MM.1S (cell line): ENCODE data around the gene RELA.

ENCODE experiments used
- DNase-seq: peaks from one replicate; pipeline ENCODE4 v3.0.0-alpha.2; 2015
- H2AFZ ChIP-seq: fragments of 300-600 bp; sonication (generic); 2 replicates; pipeline ENCODE4 v1.6.0; 2016; ENCODE audit warnings: antibody characterized with exemption, low read length
- H3F3A ChIP-seq: fragments of 300-600 bp; sonication (generic); 2 replicates; pipeline ENCODE4 v1.6.1; 2016; ENCODE audit warnings: mild to moderate bottlenecking, antibody characterized with exemption, low read length, moderate library complexity, mixed read lengths; ENCODE audit not compliant: insufficient read depth
- H3K27ac ChIP-seq: fragments of 300-600 bp; sonication (generic); 2 replicates; pipeline ENCODE4 v1.5.1; 2016; ENCODE audit warnings: mild to moderate bottlenecking, low read length
- H3K27me3 ChIP-seq: fragments of 300-600 bp; sonication (generic); replicated peaks from 2 replicates; pipeline ENCODE4 v1.6.0; 2016; ENCODE audit warnings: low read length; ENCODE audit not compliant: insufficient read depth
- H3K36me3 ChIP-seq: fragments of 300-600 bp; sonication (generic); replicated peaks from 2 replicates; pipeline ENCODE4 v1.6.1; 2016; ENCODE audit warnings: mild to moderate bottlenecking, low read length, mixed read lengths; ENCODE audit not compliant: insufficient read depth
- H3K4me1 ChIP-seq: fragments of 300-600 bp; sonication (generic); 2 replicates; pipeline ENCODE4 v1.6.1; 2016; ENCODE audit warnings: low read length, mixed read lengths
- H3K4me2 ChIP-seq: fragments of 300-600 bp; sonication (generic); 2 replicates; pipeline ENCODE4 v1.6.0; 2016; ENCODE audit warnings: low read depth, low read length
- H3K4me3 ChIP-seq: fragments of 300-600 bp; sonication (generic); 2 replicates; pipeline ENCODE4 v1.5.1; 2016; ENCODE audit warnings: low read length, mixed read lengths
- H3K79me2 ChIP-seq: fragments of 300-600 bp; sonication (generic); 2 replicates; pipeline ENCODE4 v1.6.1; 2016; ENCODE audit warnings: mixed run types, low read length, mixed read lengths
- H3K9ac ChIP-seq: fragments of 300-600 bp; sonication (generic); 2 replicates; pipeline ENCODE4 v1.6.1; 2016; ENCODE audit warnings: low read length, mixed read lengths
- H3K9me2 ChIP-seq: fragments of 300-600 bp; sonication (generic); replicated peaks from 2 replicates; pipeline ENCODE4 v1.6.1; 2016; ENCODE audit warnings: mild to moderate bottlenecking, low read length, mixed read lengths; ENCODE audit not compliant: insufficient read depth
- H3K9me3 ChIP-seq: fragments of 300-600 bp; sonication (generic); replicated peaks from 2 replicates; pipeline ENCODE4 v1.6.1; 2016; ENCODE audit warnings: mild to moderate bottlenecking, low read length, mixed read lengths; ENCODE audit not compliant: insufficient read depth
- H4K20me1 ChIP-seq: fragments of 300-600 bp; sonication (generic); 2 replicates; pipeline ENCODE4 v1.6.1; 2016; ENCODE audit warnings: mild to moderate bottlenecking, low read length, moderate library complexity, mixed read lengths; ENCODE audit not compliant: insufficient read depth
- EZH2 ChIP-seq: fragments of 300-600 bp; sonication (generic); optimal IDR thresholded peaks from 2 replicates; pipeline ENCODE3; 2017; ENCODE audit warnings: low read depth, mild to moderate bottlenecking, antibody characterized with exemption, low read length, mixed read lengths
- EZH2phosphoT487 ChIP-seq: fragments of 300-600 bp; sonication (generic); IDR thresholded peaks from 2 replicates; pipeline ENCODE4 v1.6.1; 2018; ENCODE audit warnings: antibody characterized with exemption, low read length
- TF ChIP-seq, protein P1 (sequence below): fragments of 300-600 bp; sonication (generic); IDR thresholded peaks from 2 replicates; pipeline ENCODE4 v1.5.1; 2016; ENCODE audit warnings: antibody characterized with exemption, low read length, mixed read lengths

RELA gene

GRCh38 chr11:65652511-65653228 is 10.0 kb downstream of the RELA start:
- H3K9ac ChIP-seq = peak overlapping the region; percentile 74
- H3F3A ChIP-seq = peaks cover 31% of the 10 kb centered on the region
- H3K27ac ChIP-seq = peak overlapping the region; percentile 86
- peak overlapping the region; percentile 70 for H3K4me3 ChIP-seq
- H3K9me2 ChIP-seq = no peaks in the 10 kb centered on the region
- H3K4me2 ChIP-seq = peak overlapping the region; percentile 95
- H3K79me2 ChIP-seq = peaks cover 4% of the 10 kb centered on the region; the same call in 1 of the 2 replicates
- peak; percentile 96 for DNase-seq
- TF ChIP-seq EZH2phosphoT487 (no peak), EZH2 (no peak)
- TF ChIP-seq, protein P1, sequence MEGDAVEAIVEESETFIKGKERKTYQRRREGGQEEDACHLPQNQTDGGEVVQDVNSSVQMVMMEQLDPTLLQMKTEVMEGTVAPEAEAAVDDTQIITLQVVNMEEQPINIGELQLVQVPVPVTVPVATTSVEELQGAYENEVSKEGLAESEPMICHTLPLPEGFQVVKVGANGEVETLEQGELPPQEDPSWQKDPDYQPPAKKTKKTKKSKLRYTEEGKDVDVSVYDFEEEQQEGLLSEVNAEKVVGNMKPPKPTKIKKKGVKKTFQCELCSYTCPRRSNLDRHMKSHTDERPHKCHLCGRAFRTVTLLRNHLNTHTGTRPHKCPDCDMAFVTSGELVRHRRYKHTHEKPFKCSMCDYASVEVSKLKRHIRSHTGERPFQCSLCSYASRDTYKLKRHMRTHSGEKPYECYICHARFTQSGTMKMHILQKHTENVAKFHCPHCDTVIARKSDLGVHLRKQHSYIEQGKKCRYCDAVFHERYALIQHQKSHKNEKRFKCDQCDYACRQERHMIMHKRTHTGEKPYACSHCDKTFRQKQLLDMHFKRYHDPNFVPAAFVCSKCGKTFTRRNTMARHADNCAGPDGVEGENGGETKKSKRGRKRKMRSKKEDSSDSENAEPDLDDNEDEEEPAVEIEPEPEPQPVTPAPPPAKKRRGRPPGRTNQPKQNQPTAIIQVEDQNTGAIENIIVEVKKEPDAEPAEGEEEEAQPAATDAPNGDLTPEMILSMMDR = no peak
- no peaks in the 10 kb centered on the region for H4K20me1 ChIP-seq
- H2AFZ ChIP-seq = peak overlapping the region; percentile 77
- H3K9me3 ChIP-seq = no peaks in the 10 kb centered on the region
- H3K36me3 ChIP-seq = no peaks in the 10 kb centered on the region
- no peaks in the 10 kb centered on the region for H3K27me3 ChIP-seq
- peaks cover 16% of the 10 kb centered on the region for H3K4me1 ChIP-seq

DNA sequence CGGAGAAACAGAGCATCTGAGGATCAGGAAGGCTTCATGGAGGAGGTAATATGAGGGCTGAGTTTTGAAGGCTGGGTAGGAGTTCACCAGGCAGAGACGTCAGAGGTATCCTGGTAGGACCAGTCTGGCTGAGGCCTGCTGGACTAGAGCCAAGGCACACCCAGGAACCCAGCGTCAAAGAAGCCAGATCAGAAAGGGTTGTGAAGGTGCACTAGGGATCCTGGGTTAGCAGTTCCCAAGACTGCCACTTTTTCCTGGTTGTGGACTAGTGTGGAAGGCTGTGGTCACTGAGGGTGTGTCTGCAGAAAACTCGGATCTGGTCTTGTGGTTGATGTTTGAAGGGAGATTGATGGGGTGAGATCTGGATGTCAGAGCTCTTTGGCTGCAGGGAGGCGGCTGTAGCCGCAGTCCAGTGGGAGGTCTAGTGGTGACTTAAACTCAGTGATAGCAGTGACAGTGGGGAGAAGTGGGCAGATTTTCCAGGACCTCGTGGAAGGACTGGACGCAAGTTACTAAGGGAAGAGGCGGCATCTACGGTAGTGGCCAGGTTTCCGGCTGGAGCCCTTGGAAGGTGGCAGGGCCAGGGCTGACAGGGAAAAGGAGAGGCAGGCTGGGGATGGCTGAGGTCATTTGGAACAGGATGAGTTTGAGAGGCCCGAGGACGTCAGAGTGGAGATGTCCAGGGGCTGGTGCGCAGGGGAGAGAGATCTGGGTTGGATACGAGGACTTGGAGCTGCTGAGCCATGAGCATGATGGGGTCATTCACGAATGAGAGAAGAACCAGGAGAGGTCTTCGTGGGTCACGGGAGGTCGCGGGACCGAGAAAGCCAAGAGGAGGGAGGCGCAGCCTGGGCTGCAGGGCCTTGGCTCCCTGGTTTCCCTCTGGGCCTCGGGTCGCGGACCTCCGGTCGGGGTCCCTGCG is 10.9 kb downstream of the RELA start:
- peak overlapping the region; percentile 95 for H3K4me2 ChIP-seq
- H3K9me2 ChIP-seq = no peaks in the 10 kb centered on the region
- DNase-seq = no peak
- no peaks in the 10 kb centered on the region for H3K9me3 ChIP-seq
- no peaks in the 10 kb centered on the region for H4K20me1 ChIP-seq
- peak overlapping the region; percentile 86; the same call in 1 of the 2 replicates for H3K27ac ChIP-seq
- peaks cover 16% of the 10 kb centered on the region for H3K4me1 ChIP-seq
- H3F3A ChIP-seq = peaks cover 31% of the 10 kb centered on the region
- H2AFZ ChIP-seq = peak overlapping the region; percentile 77
- no peaks in the 10 kb centered on the region for H3K27me3 ChIP-seq
- H3K9ac ChIP-seq = peak overlapping the region; percentile 74; the same call in 1 of the 2 replicates
- H3K4me3 ChIP-seq = peak overlapping the region; percentile 70
- H3K79me2 ChIP-seq = no peaks in the 10 kb centered on the region
- H3K36me3 ChIP-seq = no peaks in the 10 kb centered on the region
- no peak for TF ChIP-seq EZH2
- TF ChIP-seq, protein P1 = no peak
- TF ChIP-seq EZH2phosphoT487 = no peak

DNA sequence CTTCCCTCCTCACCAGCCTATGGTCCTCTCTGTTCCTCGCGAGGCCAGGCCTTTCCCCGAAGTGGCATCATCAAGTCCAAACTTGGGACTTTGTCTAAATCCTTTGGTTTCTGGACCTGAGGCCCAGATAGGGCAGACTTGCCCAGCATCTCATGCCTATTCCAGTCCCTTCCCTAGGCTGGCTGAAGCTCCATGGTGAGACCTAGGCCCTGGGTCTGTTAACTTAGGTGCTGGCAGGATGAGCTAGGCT is 11.5 kb downstream of the RELA start:
- Histone ChIP-seq H3F3A (peaks cover 31% of the 10 kb centered on the region), H2AFZ (no peak overlapping the region), H3K9me2 (no peaks in the 10 kb centered on the region), H3K4me3 (no peak overlapping the region), H3K4me2 (no peak overlapping the region), H3K79me2 (no peaks in the 10 kb centered on the region), H4K20me1 (no peaks in the 10 kb centered on the region), H3K27me3 (no peaks in the 10 kb centered on the region), H3K27ac (no peak overlapping the region), H3K36me3 (no peaks in the 10 kb centered on the region), H3K4me1 (peaks cover 16% of the 10 kb centered on the region), H3K9ac (no peak overlapping the region), H3K9me3 (no peaks in the 10 kb centered on the region)
- TF ChIP-seq, protein P1 = no peak
- DNase-seq = no peak
